HG03280 (cell line): ENCODE results near the gene MRPL21.

Experiments
- ATAC-seq: cut with Tn5 transposase; IDR thresholded peaks from one replicate; pipeline ENCODE4 v1.9.1; 2021; ENCODE audit warnings: mild to moderate bottlenecking, moderate library complexity; ENCODE audit not compliant: unreplicated experiment

The MRPL21 gene

DNA sequence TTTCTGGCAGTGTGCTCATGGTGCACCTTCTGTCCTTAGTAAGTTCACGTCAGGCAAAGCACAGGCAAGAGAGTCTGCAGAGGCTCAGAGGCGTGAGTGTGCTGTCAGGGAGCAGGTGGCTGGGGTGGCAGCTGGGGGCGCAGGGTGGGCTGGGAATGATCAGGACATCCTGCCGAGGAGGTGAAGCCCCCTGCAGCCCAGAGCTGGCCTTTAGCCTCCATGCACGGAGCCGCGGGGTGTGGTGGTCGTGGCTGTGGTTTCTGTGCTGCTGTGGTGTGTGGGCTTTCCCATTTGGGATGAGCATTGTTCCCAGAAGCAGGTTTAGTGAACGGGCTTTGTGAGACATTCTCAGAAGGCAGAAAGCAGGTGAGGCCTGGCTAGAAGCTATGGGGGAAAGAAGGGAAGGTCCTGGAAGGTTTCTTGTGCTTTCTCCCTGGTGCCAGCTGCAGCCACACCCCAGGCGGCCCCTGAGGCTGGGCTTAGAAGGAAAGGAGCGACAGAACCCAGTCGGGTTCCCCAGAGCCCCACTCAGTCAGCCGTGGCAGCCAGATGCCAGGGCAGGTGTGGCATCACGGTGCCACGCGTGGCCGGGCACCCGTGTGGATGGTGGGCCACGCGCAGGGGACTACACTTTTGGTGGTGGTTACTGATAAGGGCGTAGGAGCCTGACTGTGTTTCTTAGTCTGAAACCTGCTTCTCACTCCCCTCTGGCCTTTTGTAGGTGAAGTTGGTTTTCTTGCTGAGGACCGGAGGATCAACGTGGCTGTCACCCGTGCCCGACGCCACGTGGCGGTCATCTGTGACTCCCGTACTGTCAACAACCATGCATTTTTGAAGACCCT lies 32.1 kb upstream of the MRPL21 start:
- no peak for ATAC-seq

DNA sequence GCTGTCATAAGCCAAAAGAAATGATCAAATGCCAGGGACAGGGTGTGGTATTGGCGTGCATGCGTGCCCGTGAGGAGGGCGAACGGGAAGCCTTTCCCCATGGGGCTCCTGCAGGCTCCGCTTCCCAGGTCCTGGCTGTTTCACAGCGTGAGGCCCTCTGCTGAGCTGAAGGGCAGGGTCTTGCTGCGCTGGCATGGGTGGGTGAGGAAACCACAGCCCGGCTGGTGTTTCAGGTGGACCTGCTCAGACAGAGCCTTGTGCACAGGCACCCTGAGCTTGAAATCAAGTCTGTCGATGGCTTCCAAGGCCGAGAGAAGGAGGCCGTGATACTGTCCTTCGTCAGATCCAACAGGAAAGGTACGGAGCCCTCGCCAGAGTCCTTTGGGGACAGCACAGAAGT lies 31.4 kb upstream of the MRPL21 start:
- ATAC-seq: no peak

DNA sequence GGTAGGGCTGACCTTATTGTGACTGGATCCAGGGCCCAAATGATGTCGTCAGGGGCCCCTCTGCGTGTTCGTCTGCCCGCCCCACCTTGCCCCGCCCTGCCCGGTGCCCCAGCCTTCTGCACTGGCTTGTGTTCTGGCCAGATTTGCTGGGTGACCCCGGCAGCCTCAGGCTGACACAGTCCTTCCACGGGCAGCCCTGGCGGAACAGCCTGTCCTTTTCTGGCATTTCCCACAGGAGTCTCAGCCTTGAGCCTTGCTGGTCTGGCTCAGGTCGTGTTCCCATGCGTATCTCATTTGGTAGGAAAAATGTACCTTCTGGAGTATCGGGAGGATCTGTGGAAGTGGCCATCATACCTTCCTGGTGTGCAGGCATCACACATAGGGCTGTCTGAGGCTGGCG lies 31.0 kb upstream of the MRPL21 start:
- no peak for ATAC-seq

DNA sequence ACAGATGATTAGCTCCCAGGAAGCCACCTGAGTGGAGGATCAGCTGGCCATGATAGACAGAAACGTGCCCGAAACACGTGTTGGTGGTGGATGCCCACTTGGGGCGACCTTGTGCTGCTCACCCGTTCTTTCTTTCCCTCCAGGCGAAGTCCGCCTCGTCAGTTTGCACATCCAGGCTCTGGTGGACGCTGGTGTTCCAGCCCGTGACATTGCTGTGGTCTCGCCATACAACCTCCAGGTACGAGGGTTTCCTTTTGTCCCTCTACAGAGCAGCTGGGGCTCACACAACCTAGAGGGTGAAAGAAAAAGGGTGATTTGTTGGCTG lies 30.7 kb upstream of the MRPL21 start:
- no peak for ATAC-seq

- no peak for ATAC-seq
Observed at GRCh38 chr11:68933605-68934320, 30.1 kb upstream of the MRPL21 start.

GRCh38 chr11:68932933-68933577 lies 29.4 kb upstream of the MRPL21 start:
- ATAC-seq: no peak

- no peak for ATAC-seq
Observed at GRCh38 chr11:68932358-68932757, 28.7 kb upstream of the MRPL21 start.

GRCh38 chr11:68931911-68932310 lies 28.3 kb upstream of the MRPL21 start:
- ATAC-seq: no peak

DNA sequence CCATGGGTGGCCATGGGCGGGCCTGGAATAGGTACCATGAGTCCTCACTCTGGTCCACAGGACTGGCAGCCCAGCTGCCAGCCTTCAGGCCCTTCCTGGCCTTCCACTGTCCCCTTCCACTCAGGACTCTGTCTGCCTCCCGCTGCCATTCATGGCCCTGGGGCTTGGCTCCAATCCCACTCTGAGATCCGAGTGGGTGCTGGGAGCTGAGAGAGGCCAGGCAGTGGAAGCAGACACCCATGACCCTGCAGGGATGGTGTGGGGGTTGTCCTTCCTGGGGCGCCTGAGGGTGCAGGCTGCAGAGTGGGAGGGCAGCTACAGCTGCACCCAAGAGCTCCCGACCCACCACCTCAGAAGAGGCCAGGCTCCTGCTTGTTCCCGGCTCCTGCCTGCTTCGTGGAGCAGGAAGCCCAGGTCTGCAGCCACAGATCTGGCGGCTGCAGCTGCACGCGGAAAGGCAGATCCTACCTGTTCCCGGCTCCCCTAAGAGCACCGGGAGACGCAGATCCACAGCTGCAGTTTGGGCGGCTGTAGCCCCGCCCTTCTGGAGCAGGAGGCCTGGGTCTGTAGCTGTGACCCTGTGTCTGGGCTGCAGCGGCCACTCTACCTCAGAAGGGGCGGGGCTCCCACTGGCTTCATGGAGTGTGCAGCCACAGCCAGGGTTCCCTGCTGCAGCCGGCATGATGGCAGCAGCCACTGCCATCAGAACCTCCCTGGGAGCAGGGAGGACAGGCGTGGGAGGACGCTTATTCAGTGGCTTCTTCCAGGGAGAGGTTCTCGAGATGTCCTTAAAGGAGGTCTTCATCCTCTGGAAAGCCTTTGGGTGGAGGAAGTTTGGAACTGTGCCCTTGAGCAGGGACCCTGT lies 27.6 kb upstream of the MRPL21 start:
- ATAC-seq: no peak

- no peak for ATAC-seq
Observed at GRCh38 chr11:68929706-68930570, 26.3 kb upstream of the MRPL21 start.

DNA sequence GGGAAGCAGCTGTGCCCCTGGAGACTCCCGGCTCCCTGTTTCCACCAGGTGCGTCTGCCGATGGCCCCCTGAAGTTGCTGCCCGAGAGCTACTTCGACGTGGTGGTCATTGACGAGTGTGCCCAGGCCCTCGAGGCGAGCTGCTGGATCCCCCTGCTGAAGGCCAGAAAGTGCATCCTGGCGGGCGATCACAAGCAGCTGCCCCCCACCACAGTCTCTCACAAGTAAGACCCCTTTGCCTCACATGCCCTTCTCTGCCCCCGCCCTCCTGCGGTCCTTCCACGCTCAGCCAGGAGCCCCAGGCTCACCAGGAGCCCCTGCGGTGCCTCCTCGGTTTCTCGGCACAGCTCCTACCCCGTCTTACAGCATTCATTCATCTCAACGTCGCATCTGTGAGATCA lies 25.5 kb upstream of the MRPL21 start:
- ATAC-seq: no peak

GRCh38 chr11:68928136-68928880 lies 24.7 kb upstream of the MRPL21 start:
- ATAC-seq: no peak

- ATAC-seq: no peak
Observed at GRCh38 chr11:68927280-68928135, 23.9 kb upstream of the MRPL21 start.

GRCh38 chr11:68925611-68926010 lies 22.0 kb upstream of the MRPL21 start:
- ATAC-seq: no peak

- no peak for ATAC-seq
Observed at GRCh38 chr11:68924073-68924925, 20.7 kb upstream of the MRPL21 start.

GRCh38 chr11:68923614-68924013 lies 20.0 kb upstream of the MRPL21 start:
- ATAC-seq: no peak

DNA sequence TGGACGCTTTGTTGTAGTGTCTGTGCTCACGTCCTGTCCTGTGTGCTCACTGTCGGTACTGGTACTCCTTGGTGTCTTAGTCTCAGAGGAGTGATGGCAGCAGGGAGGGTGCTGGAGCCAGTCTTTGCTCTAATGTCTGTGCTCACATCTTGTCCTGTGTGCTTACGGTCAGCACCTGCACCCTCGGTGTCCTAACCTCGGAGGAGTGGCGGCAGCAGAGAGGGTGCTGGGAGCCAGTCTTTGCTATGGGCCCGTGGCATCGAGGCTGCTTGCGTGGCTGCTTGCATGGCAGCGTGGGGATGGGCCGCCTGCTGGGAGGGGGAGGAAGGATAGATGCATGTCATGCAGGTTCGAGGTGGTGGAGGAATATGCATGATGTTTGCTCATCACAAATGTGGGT lies 12.8 kb upstream of the MRPL21 start:
- ATAC-seq: no peak

DNA sequence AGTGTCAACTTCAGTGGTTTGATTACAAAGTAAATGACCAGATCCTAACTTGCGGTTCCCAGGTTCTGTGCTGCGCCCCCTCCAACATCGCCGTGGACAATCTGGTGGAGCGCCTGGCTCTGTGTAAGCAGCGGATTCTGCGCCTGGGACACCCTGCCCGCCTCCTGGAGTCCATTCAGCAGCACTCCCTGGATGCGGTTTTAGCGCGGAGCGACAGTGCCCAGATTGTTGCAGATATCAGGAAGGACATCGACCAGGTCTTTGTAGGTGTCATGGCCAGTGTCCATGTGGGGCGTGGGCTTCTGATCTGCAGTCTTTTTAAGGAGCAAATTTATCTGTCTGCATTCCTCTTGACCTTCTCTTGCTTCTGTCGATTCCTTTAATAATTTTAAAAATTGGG lies 11.1 kb upstream of the MRPL21 start:
- ATAC-seq: no peak
